ENCODE data around the gene PHEX.
"Not testable (repeated sequence)": the region's sequence is repeated elsewhere in the genome, so short reads cannot be mapped to it uniquely, and the experiment has no call there.

The PHEX gene

DNA sequence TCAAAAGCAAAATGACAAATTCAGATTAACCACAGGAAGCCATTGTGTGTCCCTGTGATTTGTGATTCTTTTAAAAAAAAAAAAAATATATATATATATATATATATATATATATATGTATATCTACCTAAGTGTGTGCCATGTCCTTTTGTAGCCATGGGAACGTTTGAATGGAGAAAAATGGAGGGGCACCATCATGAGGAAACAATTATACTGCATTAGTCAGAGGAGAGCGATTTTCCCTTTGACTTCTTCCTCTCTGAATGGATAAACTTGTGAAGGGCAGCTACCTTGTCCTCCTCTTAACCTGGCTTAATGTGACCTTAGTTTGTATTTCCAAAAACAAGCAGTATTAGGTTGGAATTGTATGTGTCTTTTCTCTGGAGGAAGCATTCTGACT lies 217.2 kb downstream of the PHEX start:
- Histone ChIP-seq H3K27ac (ENCODE audit: insufficient read depth in 1 of 2, low read depth in 1 of 2, low read length in 2 of 2, poor library complexity in 1 of 2, severe bottlenecking in 2 of 2) (no peak overlapping the region), H3K36me3 (ENCODE audit: control insufficient read depth in 4 of 4, insufficient read depth in 4 of 4, low read length in 3 of 4) (no peaks in the 10 kb centered on the region), H3K4me3 (ENCODE audit: control insufficient read depth in 1 of 7, extremely low read depth in 1 of 7, insufficient read depth in 4 of 7, low read depth in 2 of 7, low read length in 6 of 7) (no peak overlapping the region), H3K27me3 (replicated peaks in 2 of 5; ENCODE audit: control insufficient read depth in 4 of 5, insufficient read depth in 5 of 5, low read length in 4 of 5) (no peaks in the 10 kb centered on the region), H3K9me3 (ENCODE audit: control extremely low read depth in 1 of 5, control insufficient read depth in 4 of 5, insufficient read depth in 2 of 5, low read depth in 1 of 5, low read length in 4 of 5) (no peaks in the 10 kb centered on the region), H3K4me1 (ENCODE audit: control extremely low read depth in 1 of 4, control insufficient read depth in 4 of 4, insufficient read depth in 4 of 4, low read length in 3 of 4) (no peaks in the 10 kb centered on the region)
- DNase-seq, result no peak
- ChIA-PET CTCF (no interaction called here), POLR2A (no interaction called here)
- 57% methylated on average over 1 of the region's 2 CpGs for WGBS (ENCODE audit: insufficient coverage)

DNA sequence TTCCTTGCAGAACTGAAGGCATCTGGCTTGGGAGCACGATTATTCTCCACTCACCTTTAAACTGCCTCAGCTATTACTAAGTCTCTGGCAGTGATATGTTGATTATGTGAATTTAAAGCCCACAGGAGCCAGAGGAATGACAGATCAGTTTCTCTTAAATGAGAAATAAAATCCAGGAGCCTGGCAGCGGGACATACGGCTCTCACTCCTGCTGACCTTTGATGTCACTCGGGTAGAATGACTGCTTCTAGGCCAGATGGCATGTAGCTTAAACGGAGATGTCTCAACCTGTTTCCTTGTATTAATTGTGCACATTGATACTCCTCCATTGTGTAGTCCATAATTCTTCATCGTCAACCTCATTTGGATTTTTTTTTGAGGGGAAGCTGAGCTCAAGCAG lies 236.6 kb downstream of the PHEX start:
- CTCF ChIA-PET, result no interaction called here
- Histone ChIP-seq H3K27me3 (replicated peaks in 2 of 5; ENCODE audit: control insufficient read depth in 4 of 5, insufficient read depth in 5 of 5, low read length in 4 of 5) (peaks cover 0 to 3% (median 0%) of the 10 kb centered on the region in 5 experiments), H3K9me3 (ENCODE audit: control extremely low read depth in 1 of 5, control insufficient read depth in 4 of 5, insufficient read depth in 2 of 5, low read depth in 1 of 5, low read length in 4 of 5) (no peaks in the 10 kb centered on the region), H3K36me3 (ENCODE audit: control insufficient read depth in 4 of 4, insufficient read depth in 4 of 4, low read length in 3 of 4) (no peaks in the 10 kb centered on the region), H3K4me1 (ENCODE audit: control extremely low read depth in 1 of 4, control insufficient read depth in 4 of 4, insufficient read depth in 4 of 4, low read length in 3 of 4) (no peaks in the 10 kb centered on the region), H3K27ac (ENCODE audit: insufficient read depth in 1 of 2, low read depth in 1 of 2, low read length in 2 of 2, poor library complexity in 1 of 2, severe bottlenecking in 2 of 2) (no peak overlapping the region), H3K4me3 (ENCODE audit: control insufficient read depth in 1 of 7, extremely low read depth in 1 of 7, insufficient read depth in 4 of 7, low read depth in 2 of 7, low read length in 6 of 7) (no peak overlapping the region)
- POLR2A ChIA-PET, result no interaction called here
- no peak for DNase-seq
- WGBS (ENCODE audit: insufficient coverage), result 88% methylated on average over 5 of the region's 6 CpGs

DNA sequence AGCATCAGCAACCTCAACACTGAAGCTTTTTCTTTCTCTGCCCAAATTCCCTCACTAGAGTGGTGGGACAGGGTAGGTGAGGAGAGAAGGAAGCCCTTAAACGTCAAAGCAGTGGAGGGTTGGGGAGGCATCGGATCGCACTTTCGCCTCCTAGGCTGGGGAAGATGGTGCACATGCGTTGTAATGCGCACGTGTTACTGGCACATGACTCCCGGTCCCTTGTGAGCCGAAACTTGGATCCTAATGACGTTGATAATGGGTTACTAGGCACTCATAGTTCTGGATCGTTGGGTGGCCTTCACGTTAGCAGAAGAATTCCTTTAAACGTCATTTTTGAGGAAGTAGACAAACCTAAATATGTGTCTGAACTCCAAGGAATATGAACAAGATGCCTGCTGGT lies 240.5 kb downstream of the PHEX start, which contains the start of gene CBLL2:
Gene CBLL2 (plus strand): TSS at position 301 of the 400 bp plus-strand sequence. CDS start 79 bp downstream, at position 380.
- no peak for DNase-seq
- ChIA-PET POLR2A (no interaction called here), CTCF (no interaction called here)
- WGBS (ENCODE audit: insufficient coverage), result 86% methylated on average over 13 of the region's 13 CpGs
- Histone ChIP-seq H3K27ac (ENCODE audit: insufficient read depth in 1 of 2, low read depth in 1 of 2, low read length in 2 of 2, poor library complexity in 1 of 2, severe bottlenecking in 2 of 2) (no peak within 1 kb of the TSS), H3K36me3 (ENCODE audit: control insufficient read depth in 4 of 4, insufficient read depth in 4 of 4, low read length in 3 of 4) (no peaks in the 10 kb centered on the region), H3K9me3 (ENCODE audit: control extremely low read depth in 1 of 5, control insufficient read depth in 4 of 5, insufficient read depth in 2 of 5, low read depth in 1 of 5, low read length in 4 of 5) (no peaks in the 10 kb centered on the region), H3K27me3 (replicated peaks in 2 of 5; ENCODE audit: control insufficient read depth in 4 of 5, insufficient read depth in 5 of 5, low read length in 4 of 5) (peaks cover 0 to 2% (median 0%) of the 10 kb centered on the region in 5 experiments), H3K4me1 (ENCODE audit: control extremely low read depth in 1 of 4, control insufficient read depth in 4 of 4, insufficient read depth in 4 of 4, low read length in 3 of 4) (no peaks in the 10 kb centered on the region), H3K4me3 (ENCODE audit: control insufficient read depth in 1 of 7, extremely low read depth in 1 of 7, insufficient read depth in 4 of 7, low read depth in 2 of 7, low read length in 6 of 7) (no peak within 1 kb of the TSS)

DNA sequence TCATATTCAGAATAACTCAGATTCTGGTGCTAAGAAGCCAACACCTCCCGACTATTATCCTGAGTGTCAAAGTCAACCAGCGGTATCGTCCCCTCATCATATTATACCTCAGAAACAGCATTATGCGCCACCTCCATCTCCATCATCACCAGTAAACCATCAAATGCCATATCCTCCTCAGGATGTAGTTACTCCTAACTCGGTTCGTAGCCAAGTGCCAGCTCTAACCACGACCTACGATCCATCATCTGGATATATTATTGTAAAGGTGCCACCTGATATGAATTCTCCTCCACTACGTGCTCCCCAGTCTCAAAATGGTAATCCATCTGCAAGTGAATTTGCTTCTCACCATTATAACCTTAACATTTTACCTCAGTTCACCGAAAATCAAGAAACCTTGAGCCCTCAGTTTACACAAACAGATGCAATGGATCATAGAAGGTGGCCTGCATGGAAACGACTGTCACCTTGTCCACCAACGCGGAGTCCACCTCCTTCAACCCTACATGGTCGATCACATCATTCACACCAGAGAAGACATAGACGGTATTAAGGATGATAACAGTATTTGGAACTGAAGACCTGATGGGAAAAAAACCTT lies 241.7 kb downstream of the PHEX start:
- Histone ChIP-seq H3K4me3 (ENCODE audit: control insufficient read depth in 1 of 7, extremely low read depth in 1 of 7, insufficient read depth in 4 of 7, low read depth in 2 of 7, low read length in 6 of 7) (no peak overlapping the region), H3K9me3 (ENCODE audit: control extremely low read depth in 1 of 5, control insufficient read depth in 4 of 5, insufficient read depth in 2 of 5, low read depth in 1 of 5, low read length in 4 of 5) (no peaks in the 10 kb centered on the region), H3K27ac (ENCODE audit: insufficient read depth in 1 of 2, low read depth in 1 of 2, low read length in 2 of 2, poor library complexity in 1 of 2, severe bottlenecking in 2 of 2) (no peak overlapping the region), H3K4me1 (ENCODE audit: control extremely low read depth in 1 of 4, control insufficient read depth in 4 of 4, insufficient read depth in 4 of 4, low read length in 3 of 4) (no peaks in the 10 kb centered on the region), H3K27me3 (replicated peaks in 2 of 5; ENCODE audit: control insufficient read depth in 4 of 5, insufficient read depth in 5 of 5, low read length in 4 of 5) (peaks cover 0 to 2% (median 0%) of the 10 kb centered on the region in 5 experiments), H3K36me3 (ENCODE audit: control insufficient read depth in 4 of 4, insufficient read depth in 4 of 4, low read length in 3 of 4) (no peaks in the 10 kb centered on the region)
- ChIA-PET CTCF (no interaction called here), POLR2A (no interaction called here)
- 83% methylated on average over 8 of the region's 15 CpGs for WGBS (ENCODE audit: insufficient coverage)
- DNase-seq, result no peak

DNA sequence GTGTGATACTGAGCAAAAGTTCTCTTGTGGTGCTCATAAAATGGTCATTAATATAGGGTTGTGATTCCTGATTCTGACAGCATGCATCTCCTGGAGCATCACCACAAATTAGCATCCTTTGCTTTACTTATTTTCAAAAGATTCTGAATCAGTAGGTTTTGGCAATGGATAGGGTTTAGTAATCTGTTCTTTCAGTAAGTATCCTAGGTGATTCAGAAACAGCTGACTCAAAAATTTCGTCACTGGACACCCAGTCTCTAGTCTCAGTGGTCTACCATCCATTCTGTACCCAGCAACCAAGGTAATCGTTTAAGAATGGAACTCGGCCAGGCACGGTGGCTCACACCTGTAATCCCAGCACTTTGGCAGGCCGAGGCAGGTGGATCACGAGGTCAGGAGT lies 244.7 kb downstream of the PHEX start:
- no peak overlapping the region for H3K4me3 ChIP-seq (ENCODE audit: control insufficient read depth in 1 of 7, extremely low read depth in 1 of 7, insufficient read depth in 4 of 7, low read depth in 2 of 7, low read length in 6 of 7)
- H3K27ac ChIP-seq (ENCODE audit: insufficient read depth in 1 of 2, low read depth in 1 of 2, low read length in 2 of 2, poor library complexity in 1 of 2, severe bottlenecking in 2 of 2), result no peak overlapping the region
- ChIA-PET POLR2A (no interaction called here), CTCF (no interaction called here)
- peaks cover 0 to 2% (median 0%) of the 10 kb centered on the region in 5 experiments for H3K27me3 ChIP-seq (replicated peaks in 2 of 5; ENCODE audit: control insufficient read depth in 4 of 5, insufficient read depth in 5 of 5, low read length in 4 of 5)
- H3K9me3 ChIP-seq (ENCODE audit: control extremely low read depth in 1 of 5, control insufficient read depth in 4 of 5, insufficient read depth in 2 of 5, low read depth in 1 of 5, low read length in 4 of 5), result no peaks in the 10 kb centered on the region
- no peaks in the 10 kb centered on the region for H3K36me3 ChIP-seq (ENCODE audit: control insufficient read depth in 4 of 4, insufficient read depth in 4 of 4, low read length in 3 of 4)
- no peak for DNase-seq
- WGBS (ENCODE audit: insufficient coverage), result 88% methylated on average over 5 of the region's 6 CpGs
- no peaks in the 10 kb centered on the region for H3K4me1 ChIP-seq (ENCODE audit: control extremely low read depth in 1 of 4, control insufficient read depth in 4 of 4, insufficient read depth in 4 of 4, low read length in 3 of 4)

DNA sequence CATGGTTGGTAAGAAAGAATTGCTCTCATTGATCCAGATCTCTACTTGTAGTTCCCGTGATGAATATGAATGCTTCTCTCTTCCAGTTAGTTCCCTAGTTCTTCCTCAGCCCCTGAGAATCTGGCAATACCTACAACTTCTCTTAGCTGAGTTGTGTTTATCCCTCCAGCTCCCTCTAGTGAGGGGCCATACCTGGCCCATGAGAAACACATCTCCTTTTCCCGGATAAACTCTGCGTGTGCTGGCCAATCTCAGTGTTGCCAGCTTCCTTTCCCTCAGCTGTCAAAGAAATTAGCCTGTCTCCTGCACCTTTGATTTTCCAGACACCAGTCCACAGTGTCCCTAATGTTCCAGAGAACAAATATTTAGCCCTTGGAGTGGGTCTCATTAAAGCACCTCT lies 246.2 kb downstream of the PHEX start:
- H3K27ac ChIP-seq (ENCODE audit: insufficient read depth in 1 of 2, low read depth in 1 of 2, low read length in 2 of 2, poor library complexity in 1 of 2, severe bottlenecking in 2 of 2), result no peak overlapping the region
- CTCF ChIA-PET, result no interaction called here
- H3K27me3 ChIP-seq (replicated peaks in 2 of 5; ENCODE audit: control insufficient read depth in 4 of 5, insufficient read depth in 5 of 5, low read length in 4 of 5), result no peaks in the 10 kb centered on the region
- WGBS (ENCODE audit: insufficient coverage), result 52% methylated on average over 3 of the region's 3 CpGs
- no peaks in the 10 kb centered on the region for H3K4me1 ChIP-seq (ENCODE audit: control extremely low read depth in 1 of 4, control insufficient read depth in 4 of 4, insufficient read depth in 4 of 4, low read length in 3 of 4)
- POLR2A ChIA-PET, result no interaction called here
- H3K36me3 ChIP-seq (ENCODE audit: control insufficient read depth in 4 of 4, insufficient read depth in 4 of 4, low read length in 3 of 4), result no peaks in the 10 kb centered on the region
- H3K4me3 ChIP-seq (ENCODE audit: control insufficient read depth in 1 of 7, extremely low read depth in 1 of 7, insufficient read depth in 4 of 7, low read depth in 2 of 7, low read length in 6 of 7), result no peak overlapping the region
- no peaks in the 10 kb centered on the region for H3K9me3 ChIP-seq (ENCODE audit: control extremely low read depth in 1 of 5, control insufficient read depth in 4 of 5, insufficient read depth in 2 of 5, low read depth in 1 of 5, low read length in 4 of 5)
- DNase-seq, result no peak

DNA sequence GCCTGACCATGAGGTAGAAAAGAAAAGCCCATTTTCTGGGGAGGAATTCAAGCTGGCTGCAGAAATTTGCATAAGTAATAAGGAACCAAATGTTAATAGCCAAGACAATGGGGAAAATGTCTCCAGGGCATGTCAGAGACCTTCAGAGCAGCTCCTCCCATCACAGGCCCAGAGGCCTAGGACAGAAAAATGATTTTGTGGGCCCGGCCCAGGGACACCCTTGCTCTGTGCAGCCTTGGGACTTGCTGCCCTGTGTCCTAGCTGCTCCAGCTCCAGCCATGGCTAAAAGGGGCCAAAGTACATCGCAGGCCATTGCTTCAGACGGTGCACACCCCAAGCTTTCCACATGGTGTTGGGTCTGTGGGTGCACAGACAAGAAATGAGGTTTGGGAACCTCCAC lies 257.1 kb downstream of the PHEX start:
- H3K4me1 ChIP-seq (ENCODE audit: control extremely low read depth in 1 of 4, control insufficient read depth in 4 of 4, insufficient read depth in 4 of 4, low read length in 3 of 4); POLR2A ChIA-PET; H3K27me3 ChIP-seq (replicated peaks in 2 of 5; ENCODE audit: control insufficient read depth in 4 of 5, insufficient read depth in 5 of 5, low read length in 4 of 5); CTCF ChIA-PET; H3K4me3 ChIP-seq (ENCODE audit: control insufficient read depth in 1 of 7, extremely low read depth in 1 of 7, insufficient read depth in 4 of 7, low read depth in 2 of 7, low read length in 6 of 7); H3K27ac ChIP-seq (ENCODE audit: insufficient read depth in 1 of 2, low read depth in 1 of 2, low read length in 2 of 2, poor library complexity in 1 of 2, severe bottlenecking in 2 of 2); DNase-seq; H3K9me3 ChIP-seq (ENCODE audit: control extremely low read depth in 1 of 5, control insufficient read depth in 4 of 5, insufficient read depth in 2 of 5, low read depth in 1 of 5, low read length in 4 of 5); H3K36me3 ChIP-seq (ENCODE audit: control insufficient read depth in 4 of 4, insufficient read depth in 4 of 4, low read length in 3 of 4): not testable (repeated sequence)
- WGBS (ENCODE audit: insufficient coverage), result 77% methylated on average over 3 of the region's 3 CpGs
